Activated naive CD4-positive, alpha-beta T cell treated with anti-CD3 and anti-CD28 coated beads, Interleukin-2, amount 50 U/mL, for 16 hours (primary cell): ENCODE results near the gene SLC22A7.
"Not testable (repeated sequence)": the region's sequence is repeated elsewhere in the genome, so short reads cannot be mapped to it uniquely, and the experiment has no call there.

Experiments
- DNase-seq: peaks from one replicate; pipeline ENCODE4 v3.0.0-alpha.2; 2020

The SLC22A7 gene

GRCh38 chr6:43284991-43285781, 12.9 kb upstream of the SLC22A7 start:
- no peak for DNase-seq

GRCh38 chr6:43285832-43286231, 12.2 kb upstream of the SLC22A7 start:
- DNase-seq, result no peak

GRCh38 chr6:43286456-43286979, 11.5 kb upstream of the SLC22A7 start:
- no peak for DNase-seq

- DNase-seq, result no peak
These were observed 10.9 kb upstream of the SLC22A7 start for GRCh38 chr6:43286980-43287716.

DNA sequence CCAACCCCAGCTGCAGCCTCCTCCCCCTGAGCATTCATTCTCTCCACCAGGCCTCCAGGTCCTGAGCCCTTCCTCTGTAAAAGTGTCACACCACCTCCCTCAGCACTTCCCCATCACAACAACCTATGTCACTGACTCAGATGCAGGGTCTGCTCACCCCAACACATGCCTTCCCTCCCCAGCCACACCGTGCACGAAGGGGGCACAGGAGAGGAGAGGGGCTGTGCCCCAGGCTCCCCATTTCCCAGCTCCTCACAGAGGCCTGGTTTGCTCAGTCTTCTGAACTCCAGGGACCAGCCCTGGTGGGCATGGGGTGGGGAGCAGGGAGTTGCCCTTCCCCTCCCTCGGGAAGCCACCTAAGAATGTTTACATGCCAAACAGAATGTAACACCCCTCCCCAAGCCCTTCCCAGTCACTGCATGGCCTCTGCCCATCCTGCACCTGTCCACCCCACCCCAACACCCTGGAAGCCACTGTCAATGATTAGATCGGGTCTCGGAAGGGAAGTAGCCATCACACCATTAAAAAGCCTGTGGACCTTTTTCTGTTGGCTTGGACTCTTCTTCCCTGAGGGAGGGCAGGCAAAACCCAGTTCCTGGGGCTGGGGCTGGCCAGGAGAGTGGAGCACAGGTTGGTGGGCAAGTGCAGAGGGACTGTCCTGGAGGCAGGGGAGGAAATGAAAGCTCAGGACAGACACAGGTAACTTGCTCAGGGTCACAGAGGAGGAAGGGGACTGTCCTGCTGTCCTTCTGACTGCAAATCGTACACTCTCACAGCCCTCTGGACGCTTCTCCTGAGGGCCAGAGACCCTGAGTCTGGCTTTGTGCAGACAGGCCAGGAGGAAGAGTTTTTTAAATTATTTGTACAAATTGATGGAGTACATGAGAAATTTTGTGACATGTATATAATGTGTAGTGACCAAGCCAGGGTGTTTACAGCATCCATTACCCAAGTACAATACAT, 10.1 kb upstream of the SLC22A7 start:
- DNase-seq, result no peak

DNA sequence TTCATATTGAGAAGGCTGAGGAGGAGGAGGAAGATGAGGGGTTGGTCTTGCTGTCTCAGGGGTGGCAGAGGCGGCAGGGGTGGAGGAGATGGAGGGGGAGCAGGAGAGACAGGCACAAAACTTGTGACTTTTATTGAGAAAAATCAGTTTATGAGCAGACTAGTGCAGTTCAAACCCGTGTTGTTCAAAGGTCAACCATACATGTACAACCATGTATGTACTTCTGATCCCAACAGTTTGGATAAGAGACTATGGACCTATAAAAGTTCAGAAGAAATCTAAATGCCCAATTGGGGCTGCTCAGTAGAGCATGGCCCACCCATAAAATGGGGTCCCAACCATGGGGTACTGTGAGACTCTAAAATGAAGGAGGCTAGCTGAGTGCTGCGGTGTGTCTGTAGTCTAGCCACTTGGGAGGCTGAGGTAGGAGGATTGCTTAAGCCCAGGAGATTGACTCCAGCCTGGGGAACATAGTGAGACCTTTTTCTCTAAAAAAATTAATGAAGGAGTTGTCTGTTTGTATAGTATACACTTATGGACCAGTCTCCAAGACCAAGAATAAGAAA, 7.6 kb upstream of the SLC22A7 start:
- DNase-seq, result no peak

GRCh38 chr6:43290905-43291355, 7.1 kb upstream of the SLC22A7 start:
- no peak for DNase-seq

GRCh38 chr6:43291708-43292107, 6.4 kb upstream of the SLC22A7 start:
- no peak for DNase-seq

GRCh38 chr6:43292341-43292740, 5.7 kb upstream of the SLC22A7 start:
- no peak for DNase-seq

- no peak for DNase-seq
These were observed 5.2 kb upstream of the SLC22A7 start for GRCh38 chr6:43292763-43293318.

- DNase-seq, result no peak
These were observed 4.4 kb upstream of the SLC22A7 start for GRCh38 chr6:43293698-43294097.

- DNase-seq, result no peak
These were observed 3.5 kb upstream of the SLC22A7 start for GRCh38 chr6:43294536-43294935.

GRCh38 chr6:43295456-43295855, 2.6 kb upstream of the SLC22A7 start:
- DNase-seq, result no peak

DNA sequence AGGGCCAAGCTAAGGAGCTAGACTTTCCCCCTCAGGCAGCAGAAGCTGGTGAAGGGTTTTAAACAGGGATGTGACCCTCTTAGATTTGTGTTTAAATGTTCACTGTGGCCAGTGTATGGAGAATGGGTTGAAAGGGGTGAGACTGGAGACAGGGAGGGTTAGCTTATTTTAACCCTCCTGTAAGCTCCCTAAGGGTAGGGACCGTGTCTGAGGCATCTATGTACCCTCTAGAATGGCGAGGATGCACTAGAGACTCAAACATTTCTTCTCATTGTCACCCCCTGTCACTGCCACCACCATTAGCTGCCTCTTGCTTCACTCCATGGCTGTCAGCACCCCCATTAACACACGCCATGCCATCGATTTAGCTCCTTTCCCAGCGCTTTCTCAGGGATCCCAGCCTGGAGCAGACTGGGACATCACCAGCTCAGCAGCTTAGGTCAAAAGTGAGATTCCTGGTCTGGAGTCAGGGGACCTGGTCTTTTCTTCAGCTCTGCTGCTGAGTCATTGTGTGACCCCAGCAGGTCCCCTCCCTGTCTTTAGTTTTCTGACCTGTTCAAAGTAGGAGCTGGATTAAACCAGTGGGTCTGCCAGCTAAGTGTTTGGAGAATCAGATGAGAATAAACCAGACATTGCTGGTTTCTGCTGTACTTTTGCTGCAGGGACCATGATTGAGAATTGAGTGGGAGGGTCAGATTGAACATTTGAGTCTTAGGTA, 1.1 kb upstream of the SLC22A7 start:
- no peak for DNase-seq

- DNase-seq, result no peak
These were observed 691 bp downstream of the SLC22A7 start for GRCh38 chr6:43298565-43299337.

DNA sequence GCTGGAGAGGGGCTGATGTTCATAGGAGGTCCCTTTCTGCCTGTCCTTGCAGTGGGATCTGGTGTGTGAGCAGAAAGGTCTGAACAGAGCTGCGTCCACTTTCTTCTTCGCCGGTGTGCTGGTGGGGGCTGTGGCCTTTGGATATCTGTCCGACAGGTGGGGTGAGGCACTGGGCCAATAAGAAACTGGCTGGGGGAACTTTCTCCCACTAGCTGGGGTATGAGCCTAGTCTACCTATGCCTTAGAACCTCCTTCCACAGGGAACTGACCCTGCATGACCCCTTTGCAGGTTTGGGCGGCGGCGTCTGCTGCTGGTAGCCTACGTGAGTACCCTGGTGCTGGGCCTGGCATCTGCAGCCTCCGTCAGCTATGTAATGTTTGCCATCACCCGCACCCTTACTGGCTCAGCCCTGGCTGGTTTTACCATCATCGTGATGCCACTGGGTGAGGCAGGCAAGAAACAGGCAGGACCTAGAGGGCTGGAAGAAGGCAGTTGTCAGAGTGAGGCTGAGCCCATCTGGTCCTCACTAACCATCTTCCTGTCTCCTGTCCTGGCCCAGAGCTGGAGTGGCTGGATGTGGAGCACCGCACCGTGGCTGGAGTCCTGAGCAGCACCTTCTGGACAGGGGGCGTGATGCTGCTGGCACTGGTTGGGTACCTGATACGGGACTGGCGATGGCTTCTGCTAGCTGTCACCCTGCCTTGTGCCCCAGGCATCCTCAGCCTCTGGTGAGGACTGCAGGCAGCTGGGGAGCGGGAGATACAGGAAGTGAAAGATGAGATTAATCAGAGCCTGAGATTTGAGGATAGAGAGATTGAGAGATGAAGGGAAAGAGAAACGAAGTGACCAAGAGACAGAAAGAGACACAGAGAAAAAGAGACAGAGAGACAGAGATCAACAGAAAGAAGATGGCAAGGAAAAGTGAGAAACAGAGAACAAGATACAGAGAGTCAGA, 1.6 kb downstream of the SLC22A7 start:
- DNase-seq, result no peak

GRCh38 chr6:43301081-43301870, 3.2 kb downstream of the SLC22A7 start:
- no peak for DNase-seq

DNA sequence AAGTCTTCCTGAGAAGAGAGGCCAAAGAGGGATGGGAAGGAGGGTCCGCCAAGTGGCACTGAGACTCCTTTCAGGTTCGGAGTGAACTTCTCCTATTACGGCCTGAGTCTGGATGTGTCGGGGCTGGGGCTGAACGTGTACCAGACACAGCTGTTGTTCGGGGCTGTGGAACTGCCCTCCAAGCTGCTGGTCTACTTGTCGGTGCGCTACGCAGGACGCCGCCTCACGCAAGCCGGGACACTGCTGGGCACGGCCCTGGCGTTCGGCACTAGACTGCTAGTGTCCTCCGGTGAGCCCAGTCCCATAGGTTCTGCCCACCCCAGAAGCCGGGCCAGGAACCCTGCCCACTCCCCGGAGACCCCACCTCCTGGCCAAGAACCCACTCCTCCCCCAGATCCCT, 4.1 kb downstream of the SLC22A7 start:
- DNase-seq, result no peak

DNA sequence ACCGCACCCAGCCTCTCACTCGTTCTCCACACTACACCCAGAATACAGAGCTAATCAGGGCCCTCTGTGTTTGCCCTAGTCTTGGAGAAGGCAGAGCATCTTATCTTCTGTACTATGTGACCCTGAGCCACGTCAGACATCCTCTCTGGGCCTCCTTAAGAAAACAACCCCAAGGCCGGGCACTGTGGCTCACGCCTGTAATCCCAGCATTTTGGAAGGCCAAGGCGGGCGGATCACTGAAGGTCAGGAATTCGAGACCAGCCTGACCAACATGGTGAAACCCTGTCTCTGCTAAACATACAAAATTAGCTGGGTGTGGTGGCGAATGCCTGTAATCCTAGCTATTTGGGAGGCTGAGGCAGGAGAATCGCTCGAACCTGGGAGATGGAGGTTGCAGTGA, 4.9 kb downstream of the SLC22A7 start:
- not testable (repeated sequence) for DNase-seq
